Activated CD4-positive, alpha-beta T cell treated with anti-CD3 and anti-CD28 coated beads for 4 hours (primary cell): ENCODE results near the gene IGSF8.
A peak's percentile ranks its signal among the peaks of the same experiment; 100 is the strongest.

ENCODE experiments used
- DNase-seq, 2 donors: peaks; one replicate each; pipeline ENCODE4 v3.0.0-alpha.2; 2020

IGSF8 gene

DNA sequence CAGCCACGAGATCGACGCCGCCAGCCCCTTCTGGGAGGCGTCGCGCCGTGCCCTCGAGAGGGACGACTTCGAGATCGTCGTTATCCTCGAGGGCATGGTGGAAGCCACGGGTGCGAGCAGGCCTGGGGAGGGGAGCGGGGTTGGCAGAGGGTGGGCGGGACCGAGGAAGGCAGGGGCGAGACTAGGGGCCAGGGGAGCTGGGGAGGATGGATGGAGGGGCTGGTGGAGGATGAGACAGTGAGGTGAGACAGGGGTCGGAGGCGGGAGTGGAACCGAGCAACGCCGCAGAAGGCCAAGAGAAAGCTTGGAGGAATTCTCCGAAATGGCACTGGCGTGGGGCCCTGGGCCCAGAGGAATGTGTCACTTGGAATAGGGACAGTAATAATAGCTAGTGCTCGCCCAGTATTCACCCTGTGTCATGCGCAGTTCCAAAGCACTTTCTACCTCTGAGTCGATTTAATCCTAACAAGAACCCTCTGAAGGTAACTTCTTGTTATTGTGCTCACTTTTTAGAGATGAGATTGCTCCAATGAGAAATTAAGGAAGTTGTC is 13.6 kb downstream of the IGSF8 start:
- DNase-seq: no peak

DNA sequence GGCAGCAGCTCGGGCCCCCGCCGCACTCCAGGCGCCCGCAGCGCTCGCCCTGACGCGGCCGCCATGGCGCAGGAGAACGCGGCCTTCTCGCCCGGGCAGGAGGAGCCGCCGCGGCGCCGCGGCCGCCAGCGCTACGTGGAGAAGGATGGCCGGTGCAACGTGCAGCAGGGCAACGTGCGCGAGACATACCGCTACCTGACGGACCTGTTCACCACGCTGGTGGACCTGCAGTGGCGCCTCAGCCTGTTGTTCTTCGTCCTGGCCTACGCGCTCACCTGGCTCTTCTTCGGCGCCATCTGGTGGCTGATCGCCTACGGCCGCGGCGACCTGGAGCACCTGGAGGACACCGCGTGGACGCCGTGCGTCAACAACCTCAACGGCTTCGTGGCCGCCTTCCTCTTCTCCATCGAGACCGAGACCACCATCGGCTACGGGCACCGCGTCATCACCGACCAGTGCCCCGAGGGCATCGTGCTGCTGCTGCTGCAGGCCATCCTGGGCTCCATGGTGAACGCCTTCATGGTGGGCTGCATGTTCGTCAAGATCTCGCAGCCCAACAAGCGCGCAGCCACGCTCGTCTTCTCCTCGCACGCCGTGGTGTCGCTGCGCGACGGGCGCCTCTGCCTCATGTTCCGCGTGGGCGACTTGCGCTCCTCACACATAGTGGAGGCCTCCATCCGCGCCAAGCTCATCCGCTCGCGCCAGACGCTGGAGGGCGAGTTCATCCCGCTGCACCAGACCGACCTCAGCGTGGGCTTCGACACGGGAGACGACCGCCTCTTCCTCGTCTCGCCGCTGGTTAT is 14.2 kb downstream of the IGSF8 start:
- peak; percentile 77 to 78 for DNase-seq

GRCh38 chr1:160082926-160083325 is 15.5 kb downstream of the IGSF8 start:
- DNase-seq: no peak

DNA sequence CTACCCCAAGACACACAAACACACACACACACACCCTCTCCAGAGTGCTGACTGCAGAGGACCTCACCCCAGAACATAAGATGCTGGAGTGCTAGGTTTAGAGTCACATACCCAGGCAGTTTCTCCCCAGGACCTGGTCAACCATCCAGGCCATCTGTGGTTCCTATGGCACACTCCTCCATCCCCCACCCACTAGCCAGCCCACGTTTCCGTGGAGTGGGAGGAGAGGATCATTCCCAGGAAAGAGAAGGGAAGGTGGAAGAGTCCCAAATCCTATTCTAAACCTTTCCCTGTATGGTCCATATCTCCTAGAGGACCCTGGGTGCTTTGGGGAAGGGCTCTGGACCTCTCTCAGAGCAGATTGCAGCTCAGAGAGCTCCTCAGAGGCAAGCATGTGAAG is 15.9 kb downstream of the IGSF8 start:
- no peak for DNase-seq

DNA sequence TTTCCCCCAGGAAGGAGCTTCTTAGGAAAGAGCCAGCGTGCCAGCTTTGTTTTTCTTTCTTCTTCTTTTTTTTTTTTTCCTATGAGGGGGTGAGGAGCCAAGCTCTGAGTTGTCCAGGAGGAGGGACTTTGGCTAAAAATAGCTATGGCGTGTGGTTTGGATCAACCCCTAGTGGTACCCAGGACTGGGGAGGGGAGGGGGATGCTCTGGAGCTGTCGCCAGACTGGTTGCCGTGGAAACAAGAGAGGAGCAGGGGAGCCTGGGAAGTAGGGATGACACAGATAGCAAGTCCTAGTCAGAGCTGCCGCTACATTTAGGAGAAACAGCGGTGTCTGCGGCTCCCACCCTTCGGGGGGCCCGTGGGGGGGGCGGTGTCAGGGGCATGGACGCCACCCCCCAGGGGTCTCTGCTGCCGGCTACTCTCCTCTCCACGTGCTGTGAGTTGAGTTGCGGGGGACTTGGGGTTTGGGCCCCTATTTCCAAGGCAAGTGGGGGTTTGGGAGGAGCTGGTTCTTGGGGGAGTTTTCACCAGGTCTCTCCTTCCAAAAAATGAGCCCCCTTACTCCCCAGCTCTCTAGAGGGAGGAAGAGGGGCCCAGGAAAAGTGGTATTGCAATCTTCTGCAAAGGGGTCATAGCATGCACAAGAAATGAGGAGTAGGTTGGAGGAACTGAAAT is 17.0 kb downstream of the IGSF8 start, which contains the start of gene KCNJ9:
TSS of gene KCNJ9 (plus strand) at position 278 of the 676 bp plus-strand sequence. CDS start 2,493 bp downstream, outside the sequence.
- DNase-seq: no peak

- DNase-seq: no peak
Observed at GRCh38 chr1:160080381-160081100, 17.9 kb downstream of the IGSF8 start.

DNA sequence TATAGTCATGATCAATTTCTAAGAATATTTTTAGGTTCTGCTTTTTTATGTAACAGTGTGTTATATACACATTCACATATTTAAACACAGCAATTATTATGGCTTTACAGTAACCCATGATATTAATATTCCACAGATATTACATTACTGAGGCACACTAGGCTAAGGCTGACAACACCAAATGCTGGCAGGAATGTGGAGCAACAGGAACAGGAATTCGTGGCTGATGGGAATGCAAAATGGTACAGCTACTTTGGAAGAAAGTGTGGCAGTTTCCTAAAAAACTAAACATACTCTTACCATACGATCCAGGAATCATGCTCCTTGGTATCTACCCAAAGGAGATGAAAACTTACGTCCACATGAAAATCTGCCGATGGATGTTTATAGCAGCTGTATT is 19.0 kb downstream of the IGSF8 start:
- no peak for DNase-seq

DNA sequence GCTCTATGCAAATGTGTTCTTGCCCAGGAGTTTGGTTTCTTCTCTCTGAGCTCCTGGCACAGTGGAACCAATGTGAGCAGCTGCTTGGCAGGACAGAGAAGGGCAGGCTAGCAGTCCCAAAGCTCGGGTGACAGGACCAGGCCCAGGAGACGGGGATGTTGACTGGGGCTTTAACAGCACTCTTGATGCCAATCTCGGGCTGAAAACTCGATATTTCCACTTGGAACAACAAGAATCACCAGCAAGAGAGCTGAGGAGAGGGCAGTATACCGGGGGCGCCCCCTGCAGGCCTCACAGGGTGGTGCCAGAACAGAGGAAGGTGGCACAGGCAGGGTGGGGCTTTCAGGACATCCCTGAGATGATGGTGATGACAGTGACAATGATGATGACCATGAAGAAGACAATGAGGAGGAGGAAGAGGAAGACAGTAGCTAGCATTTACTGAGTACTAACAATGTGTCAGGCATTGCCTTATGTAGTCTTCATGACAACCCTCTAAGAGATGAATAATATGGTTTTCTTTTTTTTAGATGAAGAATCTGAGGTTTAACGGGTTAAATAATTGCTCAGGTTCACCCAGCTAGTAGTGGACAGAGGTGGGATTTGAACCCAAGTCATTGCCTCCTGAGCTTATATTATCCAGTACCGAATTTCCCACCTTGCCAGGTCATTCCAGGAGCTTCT is 19.8 kb downstream of the IGSF8 start:
- DNase-seq: peak; percentile 41 to 47

DNA sequence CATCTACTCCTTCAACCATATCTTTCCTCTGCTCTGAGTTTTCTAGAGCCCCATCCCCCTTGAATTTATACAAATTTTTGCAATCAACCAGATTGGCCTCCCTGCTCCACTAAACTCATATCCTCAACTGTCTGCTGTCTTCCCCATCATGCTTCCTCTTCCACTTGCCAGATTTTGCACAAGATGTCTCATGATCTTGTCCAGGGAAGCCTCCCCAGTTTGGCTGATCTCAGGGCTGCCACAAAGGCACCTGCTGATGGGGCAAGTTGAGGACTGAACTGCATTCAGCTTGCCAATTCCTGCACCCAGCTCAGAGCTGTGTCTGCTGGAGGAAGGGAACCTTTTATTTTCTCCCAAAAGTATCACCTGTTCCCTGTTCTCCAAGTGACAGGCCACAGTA is 20.9 kb downstream of the IGSF8 start:
- no peak for DNase-seq

DNA sequence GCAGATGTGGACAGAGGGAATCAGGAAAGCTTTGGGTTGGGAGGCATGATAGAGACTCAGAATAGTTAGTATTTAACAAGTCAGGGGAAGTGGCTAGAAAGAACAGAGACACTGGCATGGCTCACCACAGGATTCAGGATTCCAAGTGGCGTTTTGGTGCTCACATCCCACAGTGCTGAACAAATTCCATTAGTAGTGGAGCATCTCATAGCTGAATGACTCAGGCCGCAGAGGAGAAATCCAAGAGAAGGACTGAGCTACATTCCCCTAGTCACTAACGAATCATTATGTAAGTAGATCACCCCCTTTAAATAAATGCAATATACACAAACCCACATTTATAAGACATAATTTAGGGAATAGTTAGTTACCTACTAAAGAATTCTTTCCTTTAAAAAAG is 22.1 kb downstream of the IGSF8 start:
- no peak for DNase-seq

GRCh38 chr1:160075836-160076235 is 22.6 kb downstream of the IGSF8 start:
- DNase-seq: no peak

GRCh38 chr1:160074865-160075264 is 23.6 kb downstream of the IGSF8 start:
- no peak for DNase-seq

GRCh38 chr1:160071289-160071688 is 27.1 kb downstream of the IGSF8 start:
- no peak for DNase-seq

DNA sequence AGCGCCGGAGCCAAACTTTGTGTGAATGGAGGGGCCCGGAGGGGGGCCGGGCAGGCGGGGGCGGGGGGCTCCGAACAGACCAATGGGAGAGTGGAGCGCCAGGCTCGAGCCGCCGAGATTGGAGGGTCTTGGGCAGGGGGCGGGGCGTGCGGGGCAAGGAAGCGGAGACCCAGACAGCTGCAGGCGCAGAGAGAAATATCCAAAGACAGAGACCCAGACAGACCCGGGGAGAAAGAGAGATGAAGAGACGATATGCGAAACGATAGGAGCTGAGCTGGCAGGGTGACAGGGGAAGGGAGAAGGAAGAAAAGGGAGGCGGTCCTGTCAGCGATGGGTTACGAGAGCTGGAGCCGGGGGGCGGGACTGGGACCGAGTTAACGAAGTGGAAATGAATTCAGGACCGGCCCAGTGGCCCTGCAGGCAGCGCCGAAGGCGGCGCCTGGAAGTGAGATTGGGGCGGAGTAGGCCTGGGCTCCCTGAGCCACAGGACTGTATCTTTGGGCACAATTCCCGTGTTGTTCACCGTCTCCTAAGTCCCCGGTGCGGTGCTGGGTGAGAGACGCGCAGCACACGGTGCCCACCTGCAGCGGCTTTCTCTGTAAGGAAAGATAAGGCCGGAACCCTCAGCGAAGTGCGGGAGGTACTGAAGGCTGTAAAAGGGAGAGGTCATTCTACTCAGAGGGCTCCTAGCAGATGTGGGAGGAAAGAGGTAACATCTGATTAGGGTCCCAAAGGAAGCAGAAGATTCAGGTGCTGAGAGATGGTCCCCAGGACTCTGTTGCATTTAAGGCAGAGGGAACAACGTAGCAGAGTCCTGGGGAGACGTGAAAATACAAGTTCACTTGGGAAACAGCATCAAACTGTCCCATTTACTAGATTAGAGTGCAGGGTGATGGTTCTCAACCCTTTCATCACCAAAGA is 27.9 kb downstream of the IGSF8 start:
- DNase-seq: peak; percentile 62 to 65

- no peak for DNase-seq
Observed at GRCh38 chr1:160069460-160070231, 28.8 kb downstream of the IGSF8 start, which contains the start of gene KCNJ10. Gene KCNJ10 (minus strand): TSS chr1:160070160. CDS start chr1:160042532, 27,628 bp downstream.

GRCh38 chr1:160068225-160068624 is 30.2 kb downstream of the IGSF8 start:
- no peak for DNase-seq

DNA sequence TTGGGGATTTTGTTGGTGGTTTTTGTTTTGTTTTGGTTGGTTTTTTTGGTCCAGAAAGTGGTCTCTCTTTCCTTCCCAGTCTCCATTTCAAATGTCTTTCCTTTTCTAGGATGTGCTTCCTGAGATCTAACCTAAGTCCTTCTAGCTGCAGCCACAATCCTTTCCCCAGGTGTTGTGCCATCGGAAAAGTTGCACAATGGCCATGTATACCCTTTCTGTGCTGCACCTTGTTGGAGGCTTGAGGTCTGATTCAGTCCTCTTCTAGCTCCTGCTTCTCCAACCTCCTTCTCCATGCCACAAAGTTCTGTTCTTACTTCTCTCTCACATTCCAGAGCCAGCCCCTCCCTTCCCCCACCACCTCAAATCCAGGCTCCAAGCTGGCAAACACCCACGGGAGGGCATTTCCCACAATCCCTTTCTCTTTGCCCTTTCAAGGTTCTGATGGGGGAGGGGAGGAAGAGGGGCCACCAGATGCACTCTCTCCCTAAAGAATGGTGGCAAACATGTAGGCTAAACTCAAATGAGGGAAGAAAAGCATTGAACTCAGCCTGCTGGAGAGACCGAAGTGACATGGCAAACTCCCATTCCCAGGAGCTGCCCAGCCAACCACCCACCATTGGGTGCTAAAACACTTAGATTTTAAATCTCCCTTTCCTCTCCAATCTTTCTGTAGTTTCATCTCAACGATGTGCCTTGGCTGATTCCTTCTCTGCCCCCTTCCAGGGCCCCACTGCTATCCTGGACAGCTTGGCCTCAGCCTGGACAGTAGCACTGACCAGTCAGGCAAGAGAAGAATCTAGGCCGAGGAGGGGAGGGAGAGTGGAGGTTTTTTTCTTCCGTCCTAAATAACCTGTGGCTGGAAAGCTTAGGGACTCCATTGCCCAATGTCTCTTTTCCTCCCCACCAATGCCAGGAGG is 31.3 kb downstream of the IGSF8 start:
- no peak for DNase-seq

DNA sequence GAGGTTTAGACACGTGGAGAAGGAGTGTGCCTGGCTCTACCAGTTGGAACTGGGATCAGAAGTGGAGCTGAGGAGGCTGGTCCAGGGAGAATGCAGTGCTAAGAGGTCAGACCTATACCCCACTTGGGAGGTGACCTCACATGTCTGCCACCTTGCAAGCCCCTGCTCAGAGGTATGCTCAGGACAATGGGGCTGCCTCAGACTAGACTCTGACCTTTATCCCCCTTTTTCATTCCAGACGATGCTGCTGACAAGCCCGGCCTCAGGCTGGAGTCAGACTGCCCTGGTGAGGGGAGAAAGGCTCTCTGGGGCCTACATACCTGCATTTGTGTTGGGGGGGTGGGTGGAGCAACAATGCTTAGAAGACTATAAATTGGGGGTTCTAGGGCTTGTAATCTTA is 33.7 kb downstream of the IGSF8 start:
- DNase-seq: no peak

GRCh38 chr1:160064164-160064563 is 34.3 kb downstream of the IGSF8 start:
- no peak for DNase-seq

DNA sequence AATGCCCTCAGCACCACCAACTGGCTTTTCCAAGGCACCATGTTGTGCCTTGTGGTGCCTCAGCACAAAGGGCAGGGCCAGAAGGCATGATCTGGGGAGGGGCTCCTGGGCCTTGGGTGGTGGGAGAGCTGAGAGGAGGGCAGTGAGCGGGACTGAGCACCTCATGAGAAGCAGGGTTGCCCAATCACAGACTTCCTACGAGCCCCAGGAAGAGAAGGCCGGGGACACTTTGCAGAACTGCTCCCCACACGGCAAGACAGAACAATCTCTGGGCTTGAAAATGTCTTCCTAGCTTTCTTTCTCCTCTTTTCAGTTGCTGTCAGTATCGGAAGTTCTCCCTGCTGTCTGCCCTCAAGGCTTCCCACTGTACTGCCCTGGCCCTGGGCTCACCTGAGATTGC is 35.2 kb downstream of the IGSF8 start:
- no peak for DNase-seq
